Measurements from ENCODE around the gene GOLGA8Q. TPM values are rescaled to one million over a fixed set of nuclear protein-coding genes. Genes with fewer than 3 reads are reported as not detected.

GOLGA8Q gene
- 0.15 to 0.61 TPM (median 0.25 TPM) in 3 of 5 replicates, not detected in the others for total RNA-seq (2022; extraction: Qiagen RNA extraction; ENCODE audit: low read depth)

GRCh38 chr15:30551750-30552149 lies at the start of gene GOLGA8Q:
GOLGA8Q (plus strand) TSS chr15:30552050; CDS start chr15:30552078, 28 bp downstream.

GRCh38 chr15:30603796-30604195 lies 51.9 kb downstream of the GOLGA8Q start, which contains the start of gene GOLGA8H:
GOLGA8H (plus strand) TSS chr15:30604028; CDS start chr15:30604126, 98 bp downstream.

Other genes starting within 250 kb of the GOLGA8Q start
- 5.2 to 7.5 TPM (median 6.2 TPM) in 5 replicates for gene CHRFAM7A, start 158.5 kb upstream of the GOLGA8Q start, total RNA-seq (2022; extraction: Qiagen RNA extraction; ENCODE audit: low read depth)
- gene GOLGA8R, start 137.8 kb upstream of the GOLGA8Q start, total RNA-seq (2022; extraction: Qiagen RNA extraction; ENCODE audit: low read depth) = 0.14 to 0.37 TPM (median 0.16 TPM) in 4 of 5 replicates, not detected in the other
- 1.6 to 2.8 TPM (median 2.2 TPM) in 5 replicates for gene GOLGA8H, start 52.0 kb downstream of the GOLGA8Q start, total RNA-seq (2022; extraction: Qiagen RNA extraction; ENCODE audit: low read depth)

Data from A549 treated with RU486 at 1 μM for 4 hours (cell line).